Stomach smooth muscle (tissue), 2 donors: ENCODE measurements around the gene ANKS1A.

Experiments used
- H3K27ac ChIP-seq: one replicate; pipeline ENCODE4 v1.7.0; 2013; ENCODE audit warnings: mild to moderate bottlenecking, low read length, inconsistent platforms
- H3K27me3 ChIP-seq, 2 donors: one replicate each; pipeline ENCODE4 v1.7.0; 2013; ENCODE audit warnings: low read length in 2 of 2; ENCODE audit not compliant: insufficient read depth in 2 of 2, control insufficient read depth in 1 of 2
- H3K36me3 ChIP-seq, 2 donors: one replicate each; pipeline ENCODE4 v1.7.0; 2013; ENCODE audit warnings: low read length in 2 of 2; ENCODE audit not compliant: control insufficient read depth in 2 of 2, insufficient read depth in 2 of 2
- H3K4me1 ChIP-seq: one replicate; pipeline ENCODE4 v1.7.0; 2013; ENCODE audit warnings: low read length; ENCODE audit not compliant: control insufficient read depth, insufficient read depth
- H3K4me3 ChIP-seq, 2 donors: one replicate each; pipeline ENCODE4 v1.7.0; 2013; ENCODE audit warnings: low read length in 2 of 2
- H3K9ac ChIP-seq, 2 donors: one replicate each; pipeline ENCODE4 v1.7.0; 2013; ENCODE audit warnings: low read length in 2 of 2, mild to moderate bottlenecking in 1 of 2
- H3K9me3 ChIP-seq, 2 donors: one replicate each; pipeline ENCODE4 v1.7.0; 2013; ENCODE audit warnings: low read length in 2 of 2; ENCODE audit not compliant: control insufficient read depth in 2 of 2
- donor health status: healthy.
- donor health status: Pancreatic carcinoma.

Gene ANKS1A

DNA sequence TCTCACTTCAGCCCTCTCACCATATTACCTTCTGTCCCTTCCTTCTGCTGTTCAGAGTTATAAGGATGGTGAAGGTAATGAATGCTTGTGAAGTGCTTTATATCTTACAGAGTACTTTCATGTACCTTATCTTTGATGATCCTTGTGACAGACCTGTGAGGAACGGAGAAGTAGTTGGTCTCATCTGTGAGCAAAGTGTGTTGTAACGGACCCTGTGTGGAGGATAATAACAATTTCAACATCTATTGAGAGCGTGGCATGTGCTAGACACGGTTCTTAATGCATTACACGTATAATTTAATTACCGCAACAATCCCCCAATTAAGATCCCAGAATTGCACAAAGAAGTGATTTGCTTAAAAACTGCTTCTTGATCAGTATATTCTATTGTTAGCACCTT, 124.6 kb downstream of the ANKS1A start:
- Histone ChIP-seq H3K36me3 (no peaks in the 10 kb centered on the region), H3K9ac (no peak overlapping the region), H3K27ac (no peak overlapping the region), H3K4me3 (no peak overlapping the region), H3K27me3 (no peaks in the 10 kb centered on the region), H3K9me3 (no peaks in the 10 kb centered on the region), H3K4me1 (peaks cover 36% of the 10 kb centered on the region)

DNA sequence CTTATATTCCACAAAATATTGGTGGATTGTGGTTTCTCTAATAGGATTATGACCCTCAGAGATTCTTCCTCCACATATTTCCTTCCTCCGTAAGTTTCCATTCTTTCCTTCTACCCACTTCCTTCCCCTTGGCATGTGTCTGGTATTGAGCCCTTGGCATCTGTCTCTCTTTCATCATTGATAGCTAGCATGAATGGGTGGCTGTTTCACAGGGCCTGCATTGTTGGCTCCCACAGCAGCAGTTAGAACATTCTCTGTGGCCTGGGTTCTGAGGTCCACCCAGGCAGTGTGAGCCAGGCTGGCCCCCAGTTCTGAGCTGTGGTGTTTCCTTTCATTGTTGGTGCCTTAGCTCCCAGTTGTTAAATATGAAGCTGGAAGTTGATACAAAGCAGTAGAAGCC, 125.3 kb downstream of the ANKS1A start:
- H3K9ac ChIP-seq = no peak overlapping the region
- H3K9me3 ChIP-seq = no peaks in the 10 kb centered on the region
- H3K27ac ChIP-seq = peak overlapping the region; percentile 99
- no peaks in the 10 kb centered on the region for H3K27me3 ChIP-seq
- no peak overlapping the region for H3K4me3 ChIP-seq
- H3K4me1 ChIP-seq = peaks cover 43% of the 10 kb centered on the region
- H3K36me3 ChIP-seq = no peaks in the 10 kb centered on the region

DNA sequence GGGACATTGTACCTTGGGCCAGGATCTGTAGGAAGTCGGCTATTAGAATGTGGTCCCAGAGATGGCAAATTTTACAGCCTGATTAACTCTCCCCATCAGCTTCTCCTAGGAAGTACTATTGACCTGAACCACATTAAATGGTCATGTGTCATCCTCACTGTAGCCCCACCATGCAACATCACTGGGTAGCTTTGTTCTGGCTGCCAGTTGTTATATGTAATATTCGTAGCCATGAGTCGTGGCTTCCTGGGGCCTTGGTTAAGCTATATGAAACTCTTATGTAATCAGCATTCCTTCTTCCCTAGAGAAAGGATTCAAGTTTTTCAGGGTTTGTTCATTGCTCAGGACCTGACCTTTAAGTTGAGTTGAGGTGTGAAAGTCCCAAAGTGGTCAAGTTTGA, 125.7 kb downstream of the ANKS1A start:
- Histone ChIP-seq H3K27me3 (no peaks in the 10 kb centered on the region), H3K27ac (peak overlapping the region; percentile 99), H3K36me3 (no peaks in the 10 kb centered on the region), H3K4me3 (no peak overlapping the region), H3K9me3 (no peaks in the 10 kb centered on the region), H3K4me1 (peaks cover 46% of the 10 kb centered on the region), H3K9ac (no peak overlapping the region)

DNA sequence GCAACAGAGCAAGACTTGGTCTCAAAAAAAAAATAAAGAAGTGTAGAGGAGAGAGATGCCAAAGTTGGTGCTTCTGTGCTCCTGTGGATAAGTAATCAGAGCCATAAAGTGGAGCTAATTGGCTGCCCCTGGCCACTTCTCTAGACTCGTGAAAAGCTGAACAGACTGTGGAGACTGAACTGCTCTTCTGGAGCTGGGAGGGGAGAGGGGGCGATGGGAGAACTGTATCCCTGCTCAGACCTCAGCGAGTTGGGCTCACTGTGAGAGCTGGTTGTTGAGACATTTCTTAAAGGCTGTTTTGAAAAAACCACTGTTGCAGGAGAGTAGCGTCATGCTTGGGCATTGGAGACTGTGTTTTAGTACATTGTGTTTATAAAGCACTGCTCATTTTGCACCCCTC, 126.4 kb downstream of the ANKS1A start:
- Histone ChIP-seq H3K9ac (peak overlapping the region in 1 of 2 donors; percentile 36), H3K4me1 (peaks cover 52% of the 10 kb centered on the region), H3K9me3 (no peaks in the 10 kb centered on the region), H3K4me3 (peak overlapping the region in 1 of 2 donors; percentile 29), H3K27ac (peak overlapping the region; percentile 99), H3K27me3 (no peaks in the 10 kb centered on the region), H3K36me3 (no peaks in the 10 kb centered on the region)

DNA sequence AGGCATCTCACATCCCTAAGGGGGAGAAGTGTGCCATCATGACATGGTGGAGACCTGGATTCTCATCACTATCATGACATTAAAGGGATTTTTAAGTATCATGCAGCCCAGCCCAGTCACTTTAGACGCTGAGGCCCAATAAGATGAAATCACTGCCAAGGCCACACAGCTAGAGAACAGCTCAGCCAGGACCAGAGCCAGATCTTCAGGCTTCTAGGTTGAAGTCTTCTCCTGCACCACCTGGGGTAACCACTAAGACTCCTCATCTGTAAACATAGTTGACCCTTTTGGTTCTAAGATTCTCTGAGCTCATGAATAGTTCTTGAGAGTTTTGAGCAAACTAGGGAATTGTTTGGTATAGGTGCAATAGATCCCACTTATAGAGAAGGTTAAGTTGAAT, 126.9 kb downstream of the ANKS1A start:
- H3K36me3 ChIP-seq = no peaks in the 10 kb centered on the region
- H3K4me1 ChIP-seq = peaks cover 57% of the 10 kb centered on the region
- H3K4me3 ChIP-seq = peak overlapping the region; percentile 29 to 94
- H3K9me3 ChIP-seq = no peaks in the 10 kb centered on the region
- H3K27ac ChIP-seq = peak overlapping the region; percentile 99
- H3K27me3 ChIP-seq = no peaks in the 10 kb centered on the region
- H3K9ac ChIP-seq = peak overlapping the region; percentile 36 to 92

DNA sequence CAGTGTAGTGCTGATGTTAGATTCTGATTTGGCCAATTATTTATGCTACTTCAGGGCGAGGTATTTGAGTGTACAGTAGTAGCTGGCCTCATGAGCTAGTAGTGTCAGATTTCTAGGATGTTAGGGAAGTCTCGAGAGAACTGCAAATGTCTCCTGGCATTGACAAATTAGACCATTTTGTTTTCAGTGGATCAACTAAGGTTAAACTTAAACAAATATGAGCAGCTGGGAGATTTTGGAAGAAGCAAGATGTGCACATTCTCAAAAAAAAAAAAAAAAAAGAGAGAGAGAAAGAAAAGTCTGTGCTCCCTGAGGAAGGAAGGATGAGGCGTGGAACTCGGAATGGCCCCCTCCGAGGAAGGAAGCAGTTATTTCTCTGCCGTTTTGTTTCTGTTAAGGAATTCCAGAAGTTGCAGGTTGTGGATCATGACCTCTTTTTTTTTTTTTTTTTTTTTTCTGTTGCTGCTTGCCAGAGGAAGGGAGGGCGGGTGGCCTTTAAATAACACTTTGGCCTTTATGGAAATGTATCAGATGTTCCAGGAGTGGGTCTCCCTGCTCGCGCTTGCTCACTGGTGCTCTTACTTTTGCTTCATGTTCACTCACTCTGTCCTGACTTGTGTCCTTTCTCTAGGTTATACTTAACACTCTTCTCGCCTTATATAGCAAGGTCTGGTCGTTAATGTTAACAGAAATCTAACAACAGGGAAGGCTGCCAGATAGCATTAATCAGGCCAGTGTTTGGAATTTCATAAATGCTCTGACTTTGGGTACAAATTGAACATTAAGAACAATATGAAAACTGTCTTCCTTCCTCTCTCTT, 127.7 kb downstream of the ANKS1A start:
- H3K4me1 ChIP-seq = peaks cover 64% of the 10 kb centered on the region
- H3K36me3 ChIP-seq = no peaks in the 10 kb centered on the region
- peak overlapping the region; percentile 81 to 94 for H3K4me3 ChIP-seq
- H3K27me3 ChIP-seq = no peaks in the 10 kb centered on the region
- peak overlapping the region; percentile 92 to 96 for H3K9ac ChIP-seq
- H3K9me3 ChIP-seq = no peaks in the 10 kb centered on the region
- H3K27ac ChIP-seq = peak overlapping the region; percentile 99

DNA sequence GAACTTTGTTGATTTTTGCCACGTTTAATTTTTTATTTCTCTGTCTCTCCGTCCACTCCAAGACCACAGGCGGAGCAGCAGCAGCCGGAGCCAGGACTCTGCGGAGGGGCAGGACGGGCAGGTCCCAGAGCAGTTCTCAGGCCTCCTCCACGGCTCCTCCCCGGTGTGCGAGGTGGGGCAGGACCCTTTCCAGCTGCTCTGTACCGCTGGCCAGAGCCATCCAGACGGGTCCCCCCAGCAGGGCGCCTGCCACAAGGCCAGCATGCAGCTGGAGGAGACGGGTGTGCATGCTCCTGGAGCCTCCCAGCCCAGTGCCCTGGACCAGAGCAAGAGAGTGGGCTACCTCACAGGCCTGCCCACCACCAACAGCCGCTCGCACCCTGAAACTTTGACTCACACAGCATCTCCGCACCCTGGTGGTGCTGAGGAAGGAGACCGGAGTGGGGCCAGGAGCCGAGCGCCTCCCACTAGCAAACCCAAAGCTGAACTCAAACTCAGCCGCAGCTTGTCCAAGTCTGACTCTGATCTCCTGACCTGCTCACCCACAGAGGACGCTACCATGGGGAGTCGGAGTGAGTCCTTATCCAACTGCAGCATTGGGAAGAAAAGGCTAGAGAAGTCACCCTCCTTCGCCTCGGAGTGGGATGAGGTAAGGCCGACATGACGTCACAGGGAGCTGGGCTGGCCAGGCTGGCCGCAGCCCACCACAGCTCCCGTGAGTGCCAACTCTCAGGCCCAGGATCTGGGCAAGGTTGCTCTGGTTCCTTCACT, 128.5 kb downstream of the ANKS1A start:
- peak overlapping the region; percentile 81 to 94 for H3K4me3 ChIP-seq
- H3K4me1 ChIP-seq = peaks cover 73% of the 10 kb centered on the region
- peak overlapping the region; percentile 99 for H3K27ac ChIP-seq
- peak overlapping the region; percentile 92 to 96 for H3K9ac ChIP-seq
- no peaks in the 10 kb centered on the region for H3K9me3 ChIP-seq
- H3K36me3 ChIP-seq = no peaks in the 10 kb centered on the region
- no peaks in the 10 kb centered on the region for H3K27me3 ChIP-seq

DNA sequence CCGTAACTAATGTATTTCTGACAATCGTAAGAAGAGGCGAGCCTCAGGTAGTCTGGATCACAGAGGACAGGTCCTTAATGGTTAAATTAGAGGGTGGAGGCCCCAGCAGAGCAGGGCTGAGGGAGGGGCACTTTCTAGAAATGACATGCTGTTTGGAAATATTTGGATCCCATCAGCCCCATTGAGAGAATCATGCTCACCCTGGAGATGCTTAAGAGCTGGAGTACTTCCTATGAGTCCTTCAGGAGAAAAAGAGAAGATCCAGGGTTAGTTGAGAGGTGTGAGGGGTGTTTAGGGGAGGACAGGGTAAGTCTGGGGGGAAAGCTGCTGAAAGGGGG, 129.1 kb downstream of the ANKS1A start:
- no peaks in the 10 kb centered on the region for H3K36me3 ChIP-seq
- H3K9me3 ChIP-seq = no peaks in the 10 kb centered on the region
- peak overlapping the region; percentile 99 for H3K27ac ChIP-seq
- peak overlapping the region; percentile 92 to 96 for H3K9ac ChIP-seq
- H3K27me3 ChIP-seq = no peaks in the 10 kb centered on the region
- H3K4me1 ChIP-seq = peaks cover 78% of the 10 kb centered on the region
- peak overlapping the region; percentile 81 to 94 for H3K4me3 ChIP-seq

DNA sequence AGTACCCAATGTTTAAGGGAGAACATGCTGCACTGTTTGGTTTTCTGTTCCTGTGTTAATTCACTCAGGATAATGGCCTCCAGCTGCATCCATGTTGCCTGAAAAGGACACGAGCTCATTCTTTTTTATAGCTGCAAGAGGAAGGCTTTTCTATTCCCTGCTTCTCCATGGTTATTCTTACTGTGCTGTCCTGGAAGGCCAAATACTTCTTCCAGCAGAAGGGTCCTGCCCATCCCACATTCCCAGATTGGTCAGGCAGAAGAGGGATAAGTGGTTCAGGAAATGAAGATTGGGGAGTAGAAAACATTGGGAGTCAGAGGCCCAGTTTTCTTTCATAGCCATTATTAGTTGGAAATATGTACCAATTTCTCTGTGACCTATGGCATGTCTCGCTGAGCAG, 129.7 kb downstream of the ANKS1A start:
- Histone ChIP-seq H3K9ac (peak overlapping the region; percentile 92 to 96), H3K4me3 (peak overlapping the region; percentile 81 to 94), H3K27me3 (no peaks in the 10 kb centered on the region), H3K4me1 (peaks cover 82% of the 10 kb centered on the region), H3K9me3 (no peaks in the 10 kb centered on the region), H3K36me3 (no peaks in the 10 kb centered on the region), H3K27ac (peak overlapping the region; percentile 99)

DNA sequence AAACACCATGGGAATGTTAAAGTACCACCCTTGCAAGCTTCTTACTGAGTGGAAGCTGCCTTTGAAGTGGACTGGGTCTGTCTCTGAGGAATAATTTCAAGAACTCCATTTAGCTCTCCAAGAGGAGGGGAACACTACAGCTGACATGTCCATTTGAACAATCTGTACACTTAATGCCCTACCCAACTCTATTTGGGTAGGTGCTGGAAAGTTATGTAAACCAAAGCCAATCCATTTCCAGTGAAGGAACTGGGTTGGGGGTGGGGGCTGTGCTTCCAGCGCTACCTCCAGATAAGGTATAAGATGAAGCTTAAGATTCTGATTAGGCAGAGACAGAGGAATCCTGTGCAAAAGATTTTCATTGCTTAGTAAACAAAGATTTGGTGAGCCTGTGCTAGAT, 130.1 kb downstream of the ANKS1A start:
- peak overlapping the region; percentile 81 to 94 for H3K4me3 ChIP-seq
- H3K9ac ChIP-seq = peak overlapping the region; percentile 92 to 96
- H3K36me3 ChIP-seq = no peaks in the 10 kb centered on the region
- peaks cover 85% of the 10 kb centered on the region for H3K4me1 ChIP-seq
- no peaks in the 10 kb centered on the region for H3K9me3 ChIP-seq
- peak overlapping the region; percentile 99 for H3K27ac ChIP-seq
- H3K27me3 ChIP-seq = no peaks in the 10 kb centered on the region

DNA sequence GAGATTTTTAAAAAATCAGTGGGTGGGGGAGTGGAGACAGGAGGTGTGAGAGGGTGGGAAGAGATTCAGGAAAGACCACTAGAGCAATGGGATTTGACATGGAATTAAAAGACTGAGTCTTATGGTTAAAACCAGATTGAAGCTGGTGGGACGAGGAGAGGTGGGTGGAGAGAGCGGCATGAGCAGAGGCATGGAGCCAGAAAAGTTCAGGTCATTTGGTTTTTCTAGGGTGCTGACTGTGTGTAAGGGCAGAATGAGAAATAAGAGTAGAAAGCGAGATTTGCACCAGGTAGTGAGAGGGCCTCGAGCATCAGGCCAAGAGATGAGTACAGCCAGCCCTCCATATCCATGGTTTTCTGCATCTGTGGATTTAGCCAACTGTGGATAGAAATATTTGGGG, 130.8 kb downstream of the ANKS1A start:
- H3K36me3 ChIP-seq = no peaks in the 10 kb centered on the region
- peaks cover 86% of the 10 kb centered on the region for H3K4me1 ChIP-seq
- no peaks in the 10 kb centered on the region for H3K9me3 ChIP-seq
- peak overlapping the region; percentile 81 to 94 for H3K4me3 ChIP-seq
- peak overlapping the region; percentile 92 to 96 for H3K9ac ChIP-seq
- no peaks in the 10 kb centered on the region for H3K27me3 ChIP-seq
- peak overlapping the region; percentile 99 for H3K27ac ChIP-seq
